ENCODE results near the gene BPIFB4. TPM values are rescaled to one million over a fixed set of nuclear protein-coding genes. Genes with fewer than 3 reads are reported as not detected.
"Not testable (repeated sequence)": the region's sequence is repeated elsewhere in the genome, so short reads cannot be mapped to it uniquely, and the experiment has no call there.

The BPIFB4 gene
- total RNA-seq, 1 experiment from 2014 or later: not detected

DNA sequence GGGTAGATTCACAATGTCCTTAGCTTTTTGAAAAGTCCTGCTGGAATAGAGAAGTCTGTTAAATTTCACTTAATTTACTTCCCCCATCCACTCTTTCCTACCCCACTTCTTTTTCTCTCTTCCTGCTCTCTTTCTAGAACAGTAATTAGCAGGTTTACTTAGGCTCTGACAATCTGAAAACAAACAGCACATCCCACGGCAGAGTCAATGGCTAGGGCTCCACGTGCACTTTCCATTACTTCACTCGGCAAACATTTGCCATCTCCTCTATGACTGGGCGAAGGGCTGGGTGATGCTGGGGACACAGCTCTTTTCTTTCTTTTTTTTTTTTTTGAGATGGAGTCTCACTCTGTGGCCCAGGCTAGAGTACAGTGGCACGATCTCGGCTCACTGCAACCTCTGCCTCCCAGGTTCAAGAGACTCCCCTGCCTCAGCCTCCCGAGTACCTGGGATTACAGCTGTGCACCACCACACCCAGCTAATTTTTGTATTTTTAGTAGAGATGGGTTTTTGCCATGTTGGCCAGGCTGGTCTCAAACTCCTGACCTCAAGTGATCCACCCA, 26.7 kb downstream of the BPIFB4 start:
- H3K36me3 ChIP-seq; H3K9me3 ChIP-seq (replicated peaks); DNase-seq (ENCODE audit: low read depth in 1 of 2, low spot score in 2 of 2); H3K4me1 ChIP-seq (replicated peaks); H3K4me3 ChIP-seq; H3K27ac ChIP-seq; H3K27me3 ChIP-seq (replicated peaks): not testable (repeated sequence)

DNA sequence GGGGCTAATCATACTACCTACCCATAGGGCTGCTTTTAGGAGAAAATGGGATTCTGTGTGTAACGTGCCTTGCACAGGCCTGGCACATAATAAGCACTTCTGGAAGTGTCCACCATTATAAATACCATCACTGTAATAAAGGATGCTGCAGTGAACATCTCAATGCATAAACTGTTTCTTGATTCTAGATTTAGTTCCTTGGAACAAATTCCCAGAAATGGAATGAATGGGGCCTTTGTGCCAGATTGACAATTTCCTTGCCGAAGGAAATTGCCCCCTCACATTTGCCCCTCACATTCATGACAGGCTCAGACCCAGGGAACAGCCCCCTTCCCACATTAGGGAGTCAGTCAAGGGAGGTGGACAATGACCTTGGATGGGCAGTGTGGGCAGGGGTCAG, 29.2 kb downstream of the BPIFB4 start:
- DNase-seq (ENCODE audit: low read depth in 1 of 2, low spot score in 2 of 2): no peak
- H3K4me1 ChIP-seq (replicated peaks): 0 out of 2 replicates have a peak, but pooled peaks cover 3% of the 10 kb centered on the region

DNA sequence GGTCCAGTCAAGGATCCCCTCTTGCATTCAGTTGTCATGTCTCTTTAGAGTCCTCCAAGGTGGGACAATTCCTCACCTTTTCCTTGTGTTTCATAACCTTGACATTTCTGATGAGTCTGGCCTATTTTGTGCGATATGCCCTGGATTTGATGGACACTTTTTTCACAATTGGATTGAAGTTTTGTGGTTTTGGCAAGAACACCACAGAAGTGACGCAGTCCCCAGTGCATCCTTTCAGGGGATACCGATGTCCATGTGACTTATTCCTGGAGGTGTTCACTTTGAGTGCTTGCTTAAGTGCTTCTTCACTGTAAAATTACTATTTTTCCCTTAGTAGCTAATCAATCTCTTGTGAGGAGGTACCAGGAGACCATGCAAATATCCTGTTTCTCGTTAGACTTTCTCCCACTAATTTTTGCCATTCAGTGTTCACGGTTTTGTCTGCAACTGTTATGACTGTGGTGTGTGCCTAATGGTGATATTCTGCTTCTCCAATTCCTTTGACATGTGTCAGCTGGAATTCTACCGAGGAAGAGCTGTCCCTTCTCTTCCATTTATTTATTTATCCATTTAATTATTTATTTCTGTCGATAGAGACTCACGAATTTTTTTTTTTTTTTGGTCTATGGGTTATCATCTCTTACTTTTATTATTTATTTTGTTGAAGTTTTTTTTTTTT, 30.8 kb downstream of the BPIFB4 start:
- no peaks in the 10 kb centered on the region for H3K9me3 ChIP-seq (replicated peaks)
- no peak overlapping the region for H3K4me3 ChIP-seq
- no peak overlapping the region for H3K27ac ChIP-seq
- 0 out of 2 replicates have a peak, but pooled peaks cover 3% of the 10 kb centered on the region for H3K4me1 ChIP-seq (replicated peaks)
- DNase-seq (ENCODE audit: low read depth in 1 of 2, low spot score in 2 of 2): peak in 1 of 2 experiments; percentile 11
- no peaks in the 10 kb centered on the region for H3K36me3 ChIP-seq
- H3K27me3 ChIP-seq (replicated peaks): no peaks in the 10 kb centered on the region

More for the DNA sequence above, 29.2 kb downstream of the BPIFB4 start:
- no peak overlapping the region for H3K27ac ChIP-seq
- H3K4me3 ChIP-seq: no peak overlapping the region
- no peaks in the 10 kb centered on the region for H3K9me3 ChIP-seq (replicated peaks)
- H3K27me3 ChIP-seq (replicated peaks): no peaks in the 10 kb centered on the region
- H3K36me3 ChIP-seq: no peaks in the 10 kb centered on the region

DNA sequence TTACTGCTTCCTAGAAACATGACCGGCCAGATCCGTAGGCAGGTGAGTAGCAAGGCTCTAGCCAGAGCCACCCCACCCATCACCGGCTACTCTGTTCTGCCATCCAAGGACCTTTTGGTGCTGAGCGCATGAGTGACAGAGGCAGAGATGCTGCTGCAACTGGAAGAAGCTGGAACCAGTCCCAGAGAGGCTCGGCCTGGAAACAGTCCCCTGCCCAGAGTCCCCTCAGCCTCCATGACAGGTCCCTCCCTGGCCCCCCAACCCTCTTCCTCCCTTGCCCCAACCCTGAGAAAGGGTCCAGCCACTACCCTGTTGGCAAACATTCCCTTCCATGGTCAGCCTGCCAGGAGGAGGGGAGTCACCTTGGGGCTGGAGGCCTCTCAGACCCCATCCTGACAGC, 31.9 kb downstream of the BPIFB4 start:
- Histone ChIP-seq H3K27ac (no peak overlapping the region), H3K9me3 (replicated peaks) (no peaks in the 10 kb centered on the region), H3K36me3 (no peaks in the 10 kb centered on the region), H3K27me3 (replicated peaks) (no peaks in the 10 kb centered on the region), H3K4me1 (replicated peaks) (0 out of 2 replicates have a peak, but pooled peaks cover 3% of the 10 kb centered on the region), H3K4me3 (no peak overlapping the region)
- no peak for DNase-seq (ENCODE audit: low read depth in 1 of 2, low spot score in 2 of 2)

DNA sequence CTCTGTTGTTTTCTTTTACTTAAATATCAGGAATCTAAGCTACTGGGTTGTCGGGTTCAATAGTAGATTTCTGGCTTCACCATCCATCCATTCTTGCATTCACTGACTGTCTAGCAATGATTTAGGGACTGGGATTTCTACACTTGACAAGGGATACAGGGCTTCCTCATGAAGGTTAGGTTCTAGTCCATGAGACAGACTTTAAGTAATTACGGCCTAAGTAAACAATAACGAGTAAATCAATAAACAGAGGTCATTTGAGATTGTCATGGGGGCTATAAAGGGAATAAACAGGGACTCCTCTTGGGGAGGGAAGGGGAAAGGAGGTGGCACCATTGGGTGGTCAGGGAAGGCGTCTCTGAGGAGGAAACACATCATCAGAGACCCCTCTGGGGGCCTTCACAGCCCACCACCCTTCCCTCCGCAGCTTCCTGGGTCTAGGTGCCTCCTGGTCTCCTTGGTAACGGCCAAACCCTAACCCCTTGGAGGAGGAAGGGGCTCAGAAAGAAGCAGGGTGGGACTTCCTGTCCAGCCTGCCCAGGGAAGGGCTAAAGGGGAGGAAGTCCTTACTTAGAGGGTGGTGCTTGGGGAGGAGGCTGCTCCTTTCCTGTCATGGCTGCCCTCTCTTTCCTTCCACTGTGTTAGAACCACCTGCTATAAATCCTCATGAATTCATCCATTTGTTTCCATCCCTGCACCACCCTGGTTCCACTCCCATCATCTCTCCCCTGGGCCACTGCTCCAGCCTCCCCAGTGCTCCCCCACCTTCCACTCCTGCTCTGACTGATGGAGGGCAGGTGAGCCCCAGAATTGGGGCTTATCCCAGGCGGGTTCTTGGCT, 33.3 kb downstream of the BPIFB4 start:
- Histone ChIP-seq H3K27ac (no peak overlapping the region), H3K9me3 (replicated peaks) (no peaks in the 10 kb centered on the region), H3K36me3 (no peaks in the 10 kb centered on the region), H3K4me3 (no peak overlapping the region), H3K4me1 (replicated peaks) (0 out of 2 replicates have a peak, but pooled peaks cover 3% of the 10 kb centered on the region), H3K27me3 (replicated peaks) (no peaks in the 10 kb centered on the region)
- no peak for DNase-seq (ENCODE audit: low read depth in 1 of 2, low spot score in 2 of 2)

DNA sequence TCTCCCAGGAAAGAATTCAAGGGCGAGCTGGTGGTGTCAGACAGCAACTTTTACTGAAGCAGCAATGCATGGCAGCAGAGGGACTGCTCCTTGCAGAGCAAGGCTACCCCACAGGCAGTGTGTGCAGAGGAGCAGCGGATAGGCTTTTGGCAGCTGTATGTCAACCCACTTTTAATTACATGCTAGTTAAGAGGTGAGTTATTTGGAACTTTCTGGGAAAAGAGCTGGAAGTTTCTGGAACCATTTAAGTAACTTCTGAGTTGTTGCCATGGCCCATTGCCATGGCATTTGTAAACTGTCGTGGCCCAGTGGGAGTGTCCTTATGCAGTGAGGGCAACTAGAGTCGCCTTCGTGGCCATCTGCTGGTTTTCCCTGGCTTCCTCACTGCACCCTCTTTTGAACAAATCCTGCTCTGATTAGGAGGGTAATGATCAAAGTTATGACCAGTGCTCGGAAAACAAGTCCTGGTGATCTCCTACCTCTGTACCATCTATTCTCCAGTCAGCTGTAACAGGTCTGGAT, 34.0 kb downstream of the BPIFB4 start:
- Histone ChIP-seq H3K9me3 (replicated peaks) (no peaks in the 10 kb centered on the region), H3K4me3 (no peak overlapping the region), H3K36me3 (no peaks in the 10 kb centered on the region), H3K27me3 (replicated peaks) (no peaks in the 10 kb centered on the region), H3K27ac (no peak overlapping the region), H3K4me1 (replicated peaks) (0 out of 2 replicates have a peak, but pooled peaks cover 3% of the 10 kb centered on the region)
- DNase-seq (ENCODE audit: low read depth in 1 of 2, low spot score in 2 of 2): no peak

DNA sequence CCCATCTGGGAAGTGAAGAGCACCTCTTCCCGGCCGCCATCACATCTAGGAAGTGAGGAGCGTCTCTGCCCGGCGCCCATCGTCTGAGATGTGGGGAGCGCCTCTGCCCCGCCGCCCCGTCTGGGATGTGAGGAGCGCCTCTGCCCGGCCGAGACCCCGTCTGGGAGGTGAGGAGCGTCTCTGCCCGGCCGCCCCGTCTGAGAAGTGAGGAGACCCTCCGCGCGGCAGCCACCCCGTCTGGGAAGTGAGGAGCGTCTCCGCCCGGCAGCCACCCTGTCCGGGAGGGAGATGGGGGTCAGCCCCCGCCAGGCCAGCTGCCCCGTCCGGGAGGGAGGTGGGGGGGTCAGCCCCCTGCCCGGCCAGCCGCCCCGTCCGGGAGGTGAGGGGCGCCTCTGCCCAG, 36.1 kb downstream of the BPIFB4 start:
- not testable (repeated sequence) for DNase-seq (ENCODE audit: low read depth in 1 of 2, low spot score in 2 of 2); H3K4me3 ChIP-seq; H3K36me3 ChIP-seq; H3K9me3 ChIP-seq (replicated peaks); H3K27me3 ChIP-seq (replicated peaks); H3K27ac ChIP-seq; H3K4me1 ChIP-seq (replicated peaks)

DNA sequence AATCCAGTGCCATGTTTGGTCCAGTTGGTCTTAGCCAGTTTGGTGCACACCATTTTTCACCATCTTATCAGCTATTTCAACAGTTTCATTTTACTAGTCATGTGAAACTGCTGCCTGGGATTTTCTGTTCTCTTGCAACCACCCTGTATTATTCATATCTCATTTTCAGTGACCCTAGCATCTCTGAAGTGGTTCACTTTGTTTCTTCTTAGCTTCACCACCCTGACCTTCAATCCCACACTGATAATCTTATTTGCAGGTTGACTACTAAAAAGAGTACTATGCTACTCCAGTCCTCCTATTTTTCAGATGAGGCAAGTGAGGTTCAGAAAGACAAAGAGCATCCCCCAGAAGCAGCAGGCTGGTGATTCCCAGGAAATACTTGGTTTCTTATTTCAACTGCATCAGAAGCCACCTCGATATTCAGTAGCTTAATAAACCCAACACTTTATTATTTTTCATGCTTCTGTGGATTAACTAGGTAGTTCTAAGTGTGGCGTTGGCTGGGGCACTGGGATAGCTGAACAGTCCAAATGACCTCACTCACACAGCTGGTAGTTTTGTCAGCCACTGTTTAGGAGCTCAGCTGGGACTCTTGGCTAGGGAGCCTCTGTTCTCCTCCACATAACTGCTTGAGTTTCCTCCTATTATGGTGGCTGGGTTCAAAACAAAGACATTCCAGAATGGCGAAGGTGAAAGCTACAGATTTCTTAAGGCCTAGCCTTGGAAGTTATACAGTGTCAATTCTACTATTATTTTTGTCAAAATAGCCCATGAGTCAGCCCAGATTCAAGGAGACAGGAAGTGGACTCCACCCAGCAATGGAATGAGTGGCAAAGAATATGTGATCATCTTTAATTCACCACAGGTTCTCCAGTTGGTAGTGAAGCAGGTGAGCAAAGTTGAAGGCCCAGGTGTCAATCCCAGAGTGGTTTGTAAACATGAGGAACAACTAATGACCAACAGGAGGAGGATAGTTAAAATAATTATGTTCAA, 40.6 kb downstream of the BPIFB4 start:
- Histone ChIP-seq H3K9me3 (replicated peaks) (peaks cover 9% of the 10 kb centered on the region; the same call in 1 of the 2 replicates), H3K4me3 (no peak overlapping the region), H3K27ac (no peak overlapping the region), H3K27me3 (replicated peaks) (no peaks in the 10 kb centered on the region), H3K36me3 (no peaks in the 10 kb centered on the region), H3K4me1 (replicated peaks) (0 out of 2 replicates have a peak, but pooled peaks cover 4% of the 10 kb centered on the region)
- no peak for DNase-seq (ENCODE audit: low read depth in 1 of 2, low spot score in 2 of 2)

DNA sequence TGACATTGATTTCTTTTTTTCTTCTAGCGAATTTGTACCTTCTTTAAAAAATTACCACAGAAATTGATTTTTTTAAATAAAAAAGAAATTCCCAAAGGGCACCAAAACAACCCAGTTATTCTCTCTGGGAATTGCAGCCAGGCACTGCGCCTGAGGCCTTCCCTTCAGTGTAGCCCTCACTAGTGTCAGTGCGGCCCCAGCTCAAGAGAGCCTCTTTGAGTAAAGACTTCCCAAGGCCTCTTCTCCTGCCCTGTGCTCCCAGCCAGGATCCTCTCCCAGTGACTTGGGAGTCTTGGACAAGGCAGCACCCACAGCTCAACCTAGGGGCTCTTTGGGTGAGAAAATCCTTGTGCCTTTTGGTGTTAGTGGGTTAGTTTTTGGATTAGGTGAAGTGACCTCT, 41.5 kb downstream of the BPIFB4 start:
- H3K4me3 ChIP-seq: no peak overlapping the region
- no peak for DNase-seq (ENCODE audit: low read depth in 1 of 2, low spot score in 2 of 2)
- 0 out of 2 replicates have a peak, but pooled peaks cover 4% of the 10 kb centered on the region for H3K4me1 ChIP-seq (replicated peaks)
- H3K36me3 ChIP-seq: no peaks in the 10 kb centered on the region
- H3K27me3 ChIP-seq (replicated peaks): no peaks in the 10 kb centered on the region
- H3K9me3 ChIP-seq (replicated peaks): peaks cover 9% of the 10 kb centered on the region; the same call in 1 of the 2 replicates
- H3K27ac ChIP-seq: no peak overlapping the region

DNA sequence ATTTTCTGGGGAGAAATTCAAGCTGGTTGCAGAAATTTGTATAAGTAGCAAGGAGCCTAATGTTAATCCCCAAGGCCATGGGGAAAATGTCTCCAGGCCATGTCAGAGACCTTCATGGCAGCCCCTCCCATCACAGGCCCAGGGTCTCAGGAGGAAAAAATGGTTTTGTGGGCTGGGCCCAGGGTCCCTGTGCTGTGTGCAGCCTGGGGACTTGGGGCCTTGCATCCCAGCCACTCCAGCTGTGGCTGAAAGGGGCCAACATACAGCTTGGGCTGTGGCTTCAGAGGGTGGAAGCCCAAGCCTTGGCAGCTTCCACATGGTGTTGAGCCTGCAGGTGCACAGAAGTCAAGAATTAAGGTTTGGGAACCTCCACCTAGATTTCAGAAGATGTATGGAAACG, 42.9 kb downstream of the BPIFB4 start:
- not testable (repeated sequence) for DNase-seq (ENCODE audit: low read depth in 1 of 2, low spot score in 2 of 2); H3K27me3 ChIP-seq (replicated peaks); H3K9me3 ChIP-seq (replicated peaks); H3K27ac ChIP-seq; H3K36me3 ChIP-seq; H3K4me3 ChIP-seq; H3K4me1 ChIP-seq (replicated peaks)

DNA sequence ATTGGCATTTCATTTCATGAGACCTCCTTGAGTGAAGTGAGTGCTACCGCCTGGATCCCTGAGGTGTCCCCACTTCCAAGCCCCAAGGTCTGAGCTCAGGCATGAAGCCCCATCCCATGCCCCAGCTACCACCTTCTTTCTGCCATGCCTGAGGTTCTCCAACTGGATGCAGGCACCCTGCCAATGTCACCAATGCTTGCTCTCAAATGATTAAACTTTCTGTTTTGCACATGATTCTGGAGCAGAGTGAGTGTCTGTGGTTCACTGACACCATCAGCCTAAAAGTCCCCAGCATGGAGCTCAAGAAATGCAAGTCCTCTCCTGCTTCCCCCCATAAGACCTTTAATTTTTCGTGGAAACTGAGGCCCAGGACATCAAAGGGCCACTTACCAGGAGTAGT, 44.8 kb downstream of the BPIFB4 start:
- Histone ChIP-seq H3K27ac (no peak overlapping the region), H3K9me3 (replicated peaks) (peaks cover 9% of the 10 kb centered on the region; the same call in 1 of the 2 replicates), H3K27me3 (replicated peaks) (0 out of 2 replicates have a peak, but pooled peaks cover 15% of the 10 kb centered on the region), H3K4me1 (replicated peaks) (0 out of 2 replicates have a peak, but pooled peaks cover 4% of the 10 kb centered on the region), H3K36me3 (no peaks in the 10 kb centered on the region), H3K4me3 (no peak overlapping the region)
- no peak for DNase-seq (ENCODE audit: low read depth in 1 of 2, low spot score in 2 of 2)

DNA sequence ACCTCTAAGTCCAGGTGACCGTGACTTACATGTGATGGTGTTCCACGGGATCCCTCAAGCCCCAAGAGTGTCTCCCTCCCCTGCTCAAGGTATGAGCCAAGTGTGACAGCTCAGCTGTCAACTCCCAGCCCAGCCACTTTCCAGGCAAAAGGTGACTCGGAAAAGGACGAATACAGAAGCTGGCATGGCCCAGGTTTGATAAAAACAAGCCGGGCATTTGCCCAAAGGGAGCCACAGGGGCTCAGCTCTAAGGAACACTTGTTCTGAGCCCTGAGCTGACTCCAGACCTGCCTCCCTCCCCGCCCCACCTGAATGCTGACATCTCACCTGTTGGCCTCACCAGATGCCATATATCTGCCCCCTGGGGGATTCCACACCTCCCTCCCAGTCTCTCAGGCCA, 45.6 kb downstream of the BPIFB4 start:
- DNase-seq (ENCODE audit: low read depth in 1 of 2, low spot score in 2 of 2): no peak
- Histone ChIP-seq H3K4me1 (replicated peaks) (0 out of 2 replicates have a peak, but pooled peaks cover 4% of the 10 kb centered on the region), H3K36me3 (no peaks in the 10 kb centered on the region), H3K4me3 (no peak overlapping the region), H3K27ac (no peak overlapping the region), H3K9me3 (replicated peaks) (peaks cover 2% of the 10 kb centered on the region; the same call in 1 of the 2 replicates), H3K27me3 (replicated peaks) (0 out of 2 replicates have a peak, but pooled peaks cover 15% of the 10 kb centered on the region)

DNA sequence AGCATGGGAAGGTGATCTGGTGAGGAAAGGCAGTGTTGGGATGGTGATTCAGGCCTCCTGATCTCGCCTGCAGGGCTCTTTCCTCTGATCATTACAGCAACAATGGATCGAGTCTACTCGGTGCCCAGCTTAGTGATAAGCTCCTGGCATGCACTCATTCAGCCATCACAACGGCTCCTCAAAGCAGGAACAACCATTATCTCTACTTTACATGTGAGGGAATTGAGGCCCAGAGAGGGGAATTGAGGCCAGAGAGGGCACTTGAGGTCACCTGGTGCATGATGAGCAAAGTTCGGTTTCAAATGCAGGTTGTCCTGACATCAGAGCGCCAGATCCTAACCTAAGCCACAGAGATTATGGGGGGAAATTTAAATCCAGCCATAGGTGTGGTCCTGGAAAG, 46.5 kb downstream of the BPIFB4 start:
- Histone ChIP-seq H3K4me3 (no peak overlapping the region), H3K9me3 (replicated peaks) (no peaks in the 10 kb centered on the region; the same call in 1 of the 2 replicates), H3K27ac (no peak overlapping the region), H3K27me3 (replicated peaks) (peaks cover 18% of the 10 kb centered on the region; the same call in 1 of the 2 replicates), H3K4me1 (replicated peaks) (no peaks in the 10 kb centered on the region), H3K36me3 (no peaks in the 10 kb centered on the region)
- DNase-seq (ENCODE audit: low read depth in 1 of 2, low spot score in 2 of 2): no peak

Measured in SJSA1 (cell line).